IMR-90 (cell line): ENCODE measurements around the gene GOT1. TPM values are rescaled to one million over a fixed set of nuclear protein-coding genes. Genes with fewer than 3 reads are reported as not detected.

Experiments used
- ATAC-seq: fragments of 200-7000 bp; cut with Tn5 transposase; 2 replicates; pipeline ENCODE4 v1.9.1; 2020; ENCODE audit warnings: low read depth, mild to moderate bottlenecking, moderate library complexity
- BruUV-seq: library from RNA; stranded (reverse); fragments of 400-500 nt; replicated peaks from 2 replicates; lab custom pipeline; 2021; lab: Mats Ljungman, UMichigan
- CTCF ChIA-PET: fragments of 300-600 bp; formaldehyde crosslinking; extraction: SDS; loops from one replicate; lab custom pipeline; 2021; ENCODE audit warnings: antibody characterized with exemption; lab: Yijun Ruan, JAX
- POLR2A ChIA-PET: fragments of 300-600 bp; sonication (Branson Sonifier 250); formaldehyde crosslinking; loops from one replicate; lab custom pipeline; 2022; ENCODE audit warnings: antibody characterized with exemption; ENCODE audit not compliant: unreplicated experiment; lab: Charles Lee
- DNase-seq: peaks from one replicate; pipeline ENCODE4 v3.0.0; 2013
- H2AFZ ChIP-seq: replicated peaks from 2 replicates; pipeline ENCODE3; 2013; ENCODE audit warnings: low read length, mild to moderate bottlenecking; ENCODE audit not compliant: poor library complexity
- H2AK5ac ChIP-seq: 2 replicates; pipeline ENCODE4 v1.6.1; 2013; ENCODE audit warnings: low read depth, low read length, inconsistent platforms
- H2AK9ac ChIP-seq: replicated peaks from 2 replicates; pipeline ENCODE3; 2013; ENCODE audit warnings: mild to moderate bottlenecking, low read depth, low read length, moderate library complexity; ENCODE audit not compliant: poor library complexity
- H2BK120ac ChIP-seq: 2 replicates; pipeline ENCODE4 v1.6.1; 2013; ENCODE audit warnings: low read depth, low read length, inconsistent platforms
- H2BK15ac ChIP-seq: 3 replicates; pipeline ENCODE4 v1.6.1; 2013; ENCODE audit warnings: low read depth, low read length, inconsistent platforms
- H2BK20ac ChIP-seq: 2 replicates; pipeline ENCODE4 v1.6.1; 2013; ENCODE audit warnings: low read depth, mild to moderate bottlenecking, inconsistent platforms, low read length, moderate library complexity
- H2BK5ac ChIP-seq: 2 replicates; pipeline ENCODE4 v1.6.1; 2013; ENCODE audit warnings: mild to moderate bottlenecking, low read depth, low read length, inconsistent platforms; ENCODE audit not compliant: poor library complexity, severe bottlenecking
- H3K14ac ChIP-seq: replicated peaks from 2 replicates; pipeline ENCODE4 v1.6.1; 2013; ENCODE audit warnings: low read depth, low read length, inconsistent platforms
- H3K18ac ChIP-seq: 2 replicates; pipeline ENCODE4 v1.6.1; 2013; ENCODE audit warnings: low read depth, low read length, control low read depth
- H3K23ac ChIP-seq: 2 replicates; pipeline ENCODE4 v1.6.1; 2013; ENCODE audit warnings: low read depth, low read length, inconsistent platforms
- H3K27ac ChIP-seq: 2 replicates; pipeline ENCODE4 v1.5.1; 2013; ENCODE audit warnings: mild to moderate bottlenecking, control low read depth, low read length; ENCODE audit not compliant: insufficient read depth
- H3K27me3 ChIP-seq: 2 replicates; pipeline ENCODE4 v1.6.1; 2013; ENCODE audit warnings: low read length; ENCODE audit not compliant: control insufficient read depth, insufficient read depth
- H3K36me3 ChIP-seq: 2 replicates; pipeline ENCODE4 v1.6.1; 2013; ENCODE audit warnings: low read length, mixed read lengths; ENCODE audit not compliant: control insufficient read depth, insufficient read depth
- H3K4ac ChIP-seq: 2 replicates; pipeline ENCODE4 v1.6.1; 2013; ENCODE audit warnings: low read depth, low read length, inconsistent platforms
- H3K4me1 ChIP-seq: 2 replicates; pipeline ENCODE4 v1.6.1; 2013; ENCODE audit warnings: low read length, mixed read lengths; ENCODE audit not compliant: control insufficient read depth, insufficient read depth
- H3K4me2 ChIP-seq: 2 replicates; pipeline ENCODE4 v1.6.1; 2013; ENCODE audit warnings: low read depth, mild to moderate bottlenecking, control low read depth, low read length, moderate library complexity
- H3K4me3 ChIP-seq: 2 replicates; pipeline ENCODE4 v1.5.1; 2013; ENCODE audit warnings: low read depth, mild to moderate bottlenecking, control low read depth, low read length, moderate library complexity; ENCODE audit not compliant: insufficient read depth
- H3K56ac ChIP-seq: 2 replicates; pipeline ENCODE4 v1.6.1; 2013; ENCODE audit warnings: low read length, inconsistent platforms; ENCODE audit not compliant: insufficient read depth; ENCODE audit errors: extremely low read depth
- H3K79me1 ChIP-seq, 2 experiments: 2 replicates each; pipeline ENCODE4 v1.6.1; 2013; ENCODE audit warnings: low read length in 2 of 2, inconsistent platforms in 1 of 2, low read depth in 1 of 2
- H3K9ac ChIP-seq: 2 replicates; pipeline ENCODE4 v1.6.1; 2013; ENCODE audit warnings: low read depth, low read length, control low read depth
- H3K9me1 ChIP-seq: 2 replicates; pipeline ENCODE4 v1.6.1; 2013; ENCODE audit warnings: low read length, inconsistent platforms; ENCODE audit not compliant: insufficient read depth
- H3K9me3 ChIP-seq: 2 replicates; pipeline ENCODE4 v1.6.1; 2013; ENCODE audit warnings: low read length; ENCODE audit not compliant: control insufficient read depth, insufficient read depth
- H4K20me1 ChIP-seq: 2 replicates; pipeline ENCODE4 v1.6.1; 2013; ENCODE audit warnings: low read length, inconsistent platforms; ENCODE audit not compliant: insufficient read depth
- H4K5ac ChIP-seq: 2 replicates; pipeline ENCODE4 v1.6.1; 2013; ENCODE audit warnings: mild to moderate bottlenecking, low read depth, low read length, control low read depth
- H4K8ac ChIP-seq, 2 experiments: 2 replicates each; pipeline ENCODE4 v1.6.1; 2013; ENCODE audit warnings: low read depth in 2 of 2, low read length in 2 of 2, control low read depth in 1 of 2, inconsistent platforms in 1 of 2
- H4K91ac ChIP-seq: 2 replicates; pipeline ENCODE4 v1.6.1; 2013; ENCODE audit warnings: low read depth, low read length, inconsistent platforms; ENCODE audit not compliant: insufficient read depth
- BHLHE40 ChIP-seq: fragments of 150-350 bp; IDR thresholded peaks from 2 replicates; pipeline ENCODE4 v1.6.1; 2016; ENCODE audit warnings: mild to moderate bottlenecking, low read depth, low read length
- CEBPB ChIP-seq: IDR thresholded peaks from 2 replicates; pipeline ENCODE4 v1.6.1; 2012; ENCODE audit warnings: low read depth, low read length, improper control_type of control experiment
- CHD1 ChIP-seq: IDR thresholded peaks from 2 replicates; pipeline ENCODE4 v1.6.1; 2012; ENCODE audit warnings: low read depth, low read length, improper control_type of control experiment
- MAZ ChIP-seq: IDR thresholded peaks from 2 replicates; pipeline ENCODE4 v1.6.1; 2012; ENCODE audit warnings: low read depth, mild to moderate bottlenecking, low read length, improper control_type of control experiment, moderate library complexity, borderline replicate concordance
- MXI1 ChIP-seq: IDR thresholded peaks from 2 replicates; pipeline ENCODE4 v1.6.1; 2012; ENCODE audit warnings: low read depth, mild to moderate bottlenecking, low read length, moderate library complexity, borderline replicate concordance
- NFE2L2 ChIP-seq: fragments of 150-350 bp; IDR thresholded peaks from 2 replicates; pipeline ENCODE4 v1.6.1; 2016; ENCODE audit warnings: low read depth, mild to moderate bottlenecking, low read length
- RAD21 ChIP-seq: IDR thresholded peaks from 2 replicates; pipeline ENCODE4 v1.6.1; 2012; ENCODE audit warnings: low read length, improper control_type of control experiment
- RFX5 ChIP-seq: IDR thresholded peaks from 2 replicates; pipeline ENCODE4 v1.8.0; 2012; ENCODE audit warnings: low read depth, mild to moderate bottlenecking, low read length, moderate library complexity
- SMC3 ChIP-seq: fragments of 150-350 bp; IDR thresholded peaks from 2 replicates; pipeline ENCODE4 v1.6.1; 2016; ENCODE audit warnings: low read depth, mild to moderate bottlenecking, antibody characterized with exemption, low read length, moderate library complexity
- WGBS, 2 experiments: methylation state at CpG; one replicate each; pipeline versions ENCODE4 v1.1.5 to v1.1.7; 2013; ENCODE audit warnings: missing lambda C conversion rate in 2 of 2; ENCODE audit not compliant: insufficient read length in 1 of 2; ENCODE audit errors: extremely low coverage in 2 of 2; 5-methylcytosine and 5-hydroxymethylcytosine counted together
- dilution Hi-C: fragments of 300-500 bp; cut with HindIII; formaldehyde crosslinking; loops from one replicate; pipeline ENCODE4 v1.14.3; 2018; ENCODE audit warnings: low sequenced_read_pairs; ENCODE audit not compliant: unreplicated experiment
- in situ Hi-C: fragments of 300-500 bp; cut with MboI; formaldehyde crosslinking; loops from 3 replicates; pipeline ENCODE4 v1.14.3; 2019; ENCODE audit warnings: low sequenced_read_pairs, inconsistent platforms, mixed read lengths
- intact Hi-C: fragments of 100-400 bp; cut with micrococcal nuclease; formaldehyde crosslinking; loops from 2 replicates; pipeline ENCODE4 v1.10.0; 2022
- polyA plus RNA-seq, 3 experiments: library from polyadenylated mRNA; depleted of rRNA; stranded (reverse); fragments of >200 nt; gene quantifications; 2 replicates each; pipeline ENCODE4 v1.2.3, GENCODE V29; 2012; ENCODE audit warnings: low replicate concordance in 1 of 3
- total RNA-seq: library from RNA; depleted of rRNA; stranded (reverse); fragments of >200 nt; gene quantifications from 2 replicates; pipeline ENCODE4 v1.2.3, GENCODE V29; 2012
- TF ChIP-seq, protein P1 (sequence below): conservative IDR thresholded peaks from 2 replicates; pipeline ENCODE4 v1.5.1; 2012; ENCODE audit warnings: mild to moderate bottlenecking, low read depth, low read length, improper control_type of control experiment
- TF ChIP-seq, protein P2 (sequence below): fragments of 150-350 bp; IDR thresholded peaks from 2 replicates; pipeline ENCODE4 v1.6.1; 2017; ENCODE audit warnings: mild to moderate bottlenecking, antibody characterized with exemption, low read length, low read depth

GOT1 gene
- total and polyA plus RNA-seq, 2 of the 4 experiments (the other 2 are of a cell fraction), result 29.4 to 46.1 TPM

DNA sequence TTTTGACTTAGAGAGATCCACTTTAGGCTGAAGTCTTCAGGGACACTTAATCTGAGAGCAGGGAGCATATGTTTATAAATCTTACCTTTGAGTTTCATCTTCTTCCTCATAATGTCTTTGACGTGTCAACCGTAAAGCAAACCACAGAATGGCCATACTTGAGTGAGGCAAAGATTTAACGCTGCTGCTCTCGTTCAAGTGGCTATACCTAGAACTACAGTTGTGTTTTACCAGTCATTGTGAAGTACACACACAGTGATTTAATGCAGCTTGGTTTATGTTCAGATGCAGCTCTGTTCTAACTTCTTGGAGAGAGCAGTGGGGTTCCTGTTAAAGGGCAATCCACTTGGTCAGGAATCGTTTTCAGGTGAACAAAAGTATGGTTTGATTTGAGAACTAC, 39.9 kb upstream of the GOT1 start:
- peaks cover 13% of the 10 kb centered on the region for H3K27me3 ChIP-seq
- H4K91ac ChIP-seq, result no peak overlapping the region
- no peaks in the 10 kb centered on the region for H3K79me1 ChIP-seq
- no peak for ATAC-seq
- H3K9ac ChIP-seq, result no peak overlapping the region
- no peak overlapping the region for H3K27ac ChIP-seq
- CTCF ChIA-PET, result interaction anchor here (0.9 kb wide), 1 partner anchor 39 kb away, joined by 3 read pairs; no protein-coding TSS in a partner anchor
- no peaks in the 10 kb centered on the region for H4K20me1 ChIP-seq
- H2BK5ac ChIP-seq, result no peak overlapping the region
- no peak overlapping the region for H4K5ac ChIP-seq
- no peaks in the 10 kb centered on the region for H3K9me3 ChIP-seq
- no peak overlapping the region for H2AK5ac ChIP-seq
- no peak overlapping the region for H3K18ac ChIP-seq
- DNase-seq, result no peak
- H2BK20ac ChIP-seq, result no peak overlapping the region
- no peak overlapping the region for H3K56ac ChIP-seq
- no peak overlapping the region for H2BK15ac ChIP-seq
- H3K23ac ChIP-seq, result no peak overlapping the region
- WGBS, 2 experiments, result no CpG with 5 or more reads among the region's 5 CpGs
- H3K36me3 ChIP-seq, result no peaks in the 10 kb centered on the region
- intact Hi-C loops, result no loop called here
- in situ Hi-C loops, result no loop called here
- no peak overlapping the region for H2BK120ac ChIP-seq
- no peak overlapping the region for H3K4me3 ChIP-seq
- no peak overlapping the region for H2AFZ ChIP-seq
- no peak for TF ChIP-seq RAD21
- no peak for TF ChIP-seq CEBPB
- TF ChIP-seq MXI1, result no peak
- no peak for TF ChIP-seq RFX5
- TF ChIP-seq CHD1, result no peak
- TF ChIP-seq SMC3, result no peak
- TF ChIP-seq, protein P1, sequence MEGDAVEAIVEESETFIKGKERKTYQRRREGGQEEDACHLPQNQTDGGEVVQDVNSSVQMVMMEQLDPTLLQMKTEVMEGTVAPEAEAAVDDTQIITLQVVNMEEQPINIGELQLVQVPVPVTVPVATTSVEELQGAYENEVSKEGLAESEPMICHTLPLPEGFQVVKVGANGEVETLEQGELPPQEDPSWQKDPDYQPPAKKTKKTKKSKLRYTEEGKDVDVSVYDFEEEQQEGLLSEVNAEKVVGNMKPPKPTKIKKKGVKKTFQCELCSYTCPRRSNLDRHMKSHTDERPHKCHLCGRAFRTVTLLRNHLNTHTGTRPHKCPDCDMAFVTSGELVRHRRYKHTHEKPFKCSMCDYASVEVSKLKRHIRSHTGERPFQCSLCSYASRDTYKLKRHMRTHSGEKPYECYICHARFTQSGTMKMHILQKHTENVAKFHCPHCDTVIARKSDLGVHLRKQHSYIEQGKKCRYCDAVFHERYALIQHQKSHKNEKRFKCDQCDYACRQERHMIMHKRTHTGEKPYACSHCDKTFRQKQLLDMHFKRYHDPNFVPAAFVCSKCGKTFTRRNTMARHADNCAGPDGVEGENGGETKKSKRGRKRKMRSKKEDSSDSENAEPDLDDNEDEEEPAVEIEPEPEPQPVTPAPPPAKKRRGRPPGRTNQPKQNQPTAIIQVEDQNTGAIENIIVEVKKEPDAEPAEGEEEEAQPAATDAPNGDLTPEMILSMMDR, result no peak
- TF ChIP-seq, protein P2, sequence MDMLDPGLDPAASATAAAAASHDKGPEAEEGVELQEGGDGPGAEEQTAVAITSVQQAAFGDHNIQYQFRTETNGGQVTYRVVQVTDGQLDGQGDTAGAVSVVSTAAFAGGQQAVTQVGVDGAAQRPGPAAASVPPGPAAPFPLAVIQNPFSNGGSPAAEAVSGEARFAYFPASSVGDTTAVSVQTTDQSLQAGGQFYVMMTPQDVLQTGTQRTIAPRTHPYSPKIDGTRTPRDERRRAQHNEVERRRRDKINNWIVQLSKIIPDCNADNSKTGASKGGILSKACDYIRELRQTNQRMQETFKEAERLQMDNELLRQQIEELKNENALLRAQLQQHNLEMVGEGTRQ, result no peak
- TF ChIP-seq BHLHE40, result no peak
- no peak for TF ChIP-seq MAZ
- no peak for TF ChIP-seq NFE2L2
- H4K8ac ChIP-seq, result no peak overlapping the region
- no peaks in the 10 kb centered on the region for H3K9me1 ChIP-seq
- no peak overlapping the region for H3K14ac ChIP-seq
- no peak overlapping the region for H2AK9ac ChIP-seq
- POLR2A ChIA-PET, result no interaction called here
- H3K4ac ChIP-seq, result no peak overlapping the region
- no peak overlapping the region for H3K4me2 ChIP-seq
- dilution Hi-C loops, result no loop called here
- BruUV-seq, result no TSS peak
- no peaks in the 10 kb centered on the region; the same call in 1 of the 2 replicates for H3K4me1 ChIP-seq
